22Rv1 (cell line): ENCODE data around the gene KANK4.

Experiments
- ZFX ChIP-seq: fragments of 450-650 bp; IDR thresholded peaks from 2 replicates; pipeline ENCODE4 v1.6.1; 2017; ENCODE audit warnings: antibody characterized with exemption, borderline replicate concordance
- TF ChIP-seq, protein P1 (sequence below): fragments of 450-650 bp; IDR thresholded peaks from 2 replicates; pipeline ENCODE4 v1.5.1; 2017; ENCODE audit warnings: mild to moderate bottlenecking

DNA sequence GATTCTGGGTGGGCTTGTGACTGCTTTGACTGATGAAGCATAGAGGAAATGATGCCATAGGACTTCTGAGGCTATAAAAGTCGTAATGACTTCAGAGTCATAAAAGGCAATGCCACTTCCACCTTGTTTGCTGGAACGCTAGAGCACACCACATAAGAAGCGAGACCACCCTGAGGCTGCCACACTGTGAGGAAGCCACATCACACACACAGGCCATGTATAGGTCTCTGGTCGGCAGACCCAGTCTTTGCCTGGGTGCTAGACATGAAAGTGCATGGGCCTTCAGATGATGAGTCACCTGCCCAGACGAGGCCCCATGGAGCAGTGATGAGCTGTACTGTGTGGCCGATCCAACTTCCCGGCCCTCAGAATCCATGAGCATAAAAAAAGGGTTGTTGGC is 14.2 kb upstream of the KANK4 start:
- TF ChIP-seq, protein P1, sequence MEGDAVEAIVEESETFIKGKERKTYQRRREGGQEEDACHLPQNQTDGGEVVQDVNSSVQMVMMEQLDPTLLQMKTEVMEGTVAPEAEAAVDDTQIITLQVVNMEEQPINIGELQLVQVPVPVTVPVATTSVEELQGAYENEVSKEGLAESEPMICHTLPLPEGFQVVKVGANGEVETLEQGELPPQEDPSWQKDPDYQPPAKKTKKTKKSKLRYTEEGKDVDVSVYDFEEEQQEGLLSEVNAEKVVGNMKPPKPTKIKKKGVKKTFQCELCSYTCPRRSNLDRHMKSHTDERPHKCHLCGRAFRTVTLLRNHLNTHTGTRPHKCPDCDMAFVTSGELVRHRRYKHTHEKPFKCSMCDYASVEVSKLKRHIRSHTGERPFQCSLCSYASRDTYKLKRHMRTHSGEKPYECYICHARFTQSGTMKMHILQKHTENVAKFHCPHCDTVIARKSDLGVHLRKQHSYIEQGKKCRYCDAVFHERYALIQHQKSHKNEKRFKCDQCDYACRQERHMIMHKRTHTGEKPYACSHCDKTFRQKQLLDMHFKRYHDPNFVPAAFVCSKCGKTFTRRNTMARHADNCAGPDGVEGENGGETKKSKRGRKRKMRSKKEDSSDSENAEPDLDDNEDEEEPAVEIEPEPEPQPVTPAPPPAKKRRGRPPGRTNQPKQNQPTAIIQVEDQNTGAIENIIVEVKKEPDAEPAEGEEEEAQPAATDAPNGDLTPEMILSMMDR = no peak
- no peak for TF ChIP-seq ZFX
